Mesendoderm (in vitro differentiated cells): ENCODE measurements around the gene ROBO3.

Experiments
- DNase-seq: peaks from one replicate; pipeline ENCODE4 v3.0.0; 2013
- H2AK5ac ChIP-seq: 2 replicates; pipeline ENCODE4 v1.6.1; 2013; ENCODE audit warnings: low read length, inconsistent platforms
- H2BK120ac ChIP-seq: 2 replicates; pipeline ENCODE4 v1.6.1; 2013; ENCODE audit warnings: low read depth, mild to moderate bottlenecking, low read length, moderate library complexity, mixed read lengths
- H2BK15ac ChIP-seq: replicated peaks from 2 replicates; pipeline ENCODE4 v1.6.1; 2013; ENCODE audit warnings: low read depth, mild to moderate bottlenecking, moderate library complexity
- H2BK5ac ChIP-seq: 2 replicates; pipeline ENCODE4 v1.6.1; 2013; ENCODE audit warnings: low read length, inconsistent platforms
- H3K18ac ChIP-seq: 2 replicates; pipeline ENCODE4 v1.6.1; 2013; ENCODE audit warnings: mild to moderate bottlenecking, low read length, mixed read lengths
- H3K23ac ChIP-seq: one replicate; pipeline ENCODE4 v1.6.1; 2013; ENCODE audit warnings: low read length
- H3K27ac ChIP-seq: 2 replicates; pipeline ENCODE4 v1.5.1; 2013; ENCODE audit warnings: low read depth, mild to moderate bottlenecking, inconsistent platforms, low read length, moderate library complexity
- H3K27me3 ChIP-seq: 2 replicates; pipeline ENCODE4 v1.6.1; 2013; ENCODE audit warnings: low read length, control low read depth, mild to moderate bottlenecking, inconsistent platforms; ENCODE audit not compliant: insufficient read depth, poor library complexity
- H3K36me3 ChIP-seq: 2 replicates; pipeline ENCODE4 v1.6.1; 2013; ENCODE audit warnings: low read length, inconsistent platforms; ENCODE audit not compliant: control insufficient read depth, insufficient read depth
- H3K4ac ChIP-seq: one replicate; pipeline ENCODE4 v1.6.1; 2013; ENCODE audit warnings: low read depth, mild to moderate bottlenecking, low read length, moderate library complexity
- H3K4me1 ChIP-seq: 2 replicates; pipeline ENCODE4 v1.6.1; 2013; ENCODE audit warnings: low read depth, low read length, inconsistent platforms; ENCODE audit not compliant: control insufficient read depth
- H3K4me2 ChIP-seq: 2 replicates; pipeline ENCODE4 v1.6.1; 2013; ENCODE audit warnings: low read length
- H3K4me3 ChIP-seq: 2 replicates; pipeline ENCODE4 v1.5.1; 2013; ENCODE audit warnings: mild to moderate bottlenecking, low read length
- H3K56ac ChIP-seq: one replicate; pipeline ENCODE4 v1.6.1; 2013; ENCODE audit warnings: low read length
- H3K79me1 ChIP-seq: 2 replicates; pipeline ENCODE4 v1.6.1; 2013; ENCODE audit warnings: low read length, inconsistent platforms
- H3K79me2 ChIP-seq: 2 replicates; pipeline ENCODE4 v1.6.1; 2013; ENCODE audit warnings: mild to moderate bottlenecking, low read length; ENCODE audit not compliant: control insufficient read depth, insufficient read depth
- H3K9ac ChIP-seq: 2 replicates; pipeline ENCODE4 v1.6.1; 2013; ENCODE audit warnings: low read length, inconsistent platforms
- H4K5ac ChIP-seq: one replicate; pipeline ENCODE4 v1.6.1; 2013; ENCODE audit warnings: low read length
- H4K8ac ChIP-seq: one replicate; pipeline ENCODE4 v1.6.1; 2013; ENCODE audit warnings: low read depth, mild to moderate bottlenecking, control low read depth, low read length, moderate library complexity
- WGBS: extraction: QIAGEN DNeasy Blood & Tissue Kit; methylation state at CpG from one replicate; pipeline ENCODE4 v1.1.7; 2013; ENCODE audit warnings: low lambda C conversion rate, missing lambda C conversion rate; ENCODE audit not compliant: insufficient coverage; ENCODE audit errors: extremely low coverage; 5-methylcytosine and 5-hydroxymethylcytosine counted together

Gene ROBO3

GRCh38 chr11:124875943-124876817 lies 10.9 kb downstream of the ROBO3 start:
- H3K27ac ChIP-seq, result peak overlapping the region; percentile 55

GRCh38 chr11:124876818-124877630 lies 11.8 kb downstream of the ROBO3 start:
- peak overlapping the region; percentile 34 for H3K4me2 ChIP-seq

More at GRCh38 chr11:124875943-124876817, 10.9 kb downstream of the ROBO3 start:
- Histone ChIP-seq H4K5ac (no peak overlapping the region), H2BK5ac (no peak overlapping the region), H3K9ac (peak overlapping the region; percentile 76), H3K23ac (no peak overlapping the region), H2AK5ac (no peak overlapping the region), H3K56ac (peak overlapping the region; percentile 93), H3K79me1 (no peaks in the 10 kb centered on the region), H4K8ac (no peak overlapping the region), H2BK15ac (no peak overlapping the region), H3K79me2 (no peaks in the 10 kb centered on the region), H3K18ac (peak overlapping the region; percentile 60), H3K4ac (no peak overlapping the region), H3K4me1 (no peaks in the 10 kb centered on the region), H3K4me3 (peak overlapping the region; percentile 53), H2BK120ac (no peak overlapping the region), H3K27me3 (peaks cover 5% of the 10 kb centered on the region), H3K36me3 (no peaks in the 10 kb centered on the region), H3K4me2 (peak overlapping the region; percentile 73)
- DNase-seq, result peak; percentile 97
- WGBS, result no CpG with 5 or more reads among the region's 69 CpGs

GRCh38 chr11:124877631-124877909 lies 12.3 kb downstream of the ROBO3 start:
- H3K4me3 ChIP-seq, result no peak overlapping the region
- WGBS, result no CpG with 5 or more reads among the region's 10 CpGs

More at GRCh38 chr11:124876818-124877630, 11.8 kb downstream of the ROBO3 start:
- H3K4me3 ChIP-seq, result no peak overlapping the region
- H3K27ac ChIP-seq, result no peak overlapping the region
- H2AK5ac ChIP-seq, result no peak overlapping the region
- no peak overlapping the region for H3K23ac ChIP-seq
- H3K36me3 ChIP-seq, result no peaks in the 10 kb centered on the region
- H4K8ac ChIP-seq, result peak overlapping the region; percentile 77
- WGBS, result no CpG with 5 or more reads among the region's 30 CpGs
- no peak overlapping the region for H4K5ac ChIP-seq
- no peak overlapping the region for H2BK120ac ChIP-seq
- H3K79me2 ChIP-seq, result no peaks in the 10 kb centered on the region
- H3K4ac ChIP-seq, result no peak overlapping the region
- H3K27me3 ChIP-seq, result no peaks in the 10 kb centered on the region
- DNase-seq, result no peak
- H3K9ac ChIP-seq, result peak overlapping the region; percentile 25
- H3K4me1 ChIP-seq, result no peaks in the 10 kb centered on the region
- no peak overlapping the region for H2BK15ac ChIP-seq
- no peak overlapping the region for H3K18ac ChIP-seq
- peak overlapping the region; percentile 6 for H3K56ac ChIP-seq
- H3K79me1 ChIP-seq, result no peaks in the 10 kb centered on the region
- H2BK5ac ChIP-seq, result no peak overlapping the region

GRCh38 chr11:124877910-124878758 lies 12.9 kb downstream of the ROBO3 start:
- no peaks in the 10 kb centered on the region for H3K79me2 ChIP-seq
- no peaks in the 10 kb centered on the region for H3K27me3 ChIP-seq
- H3K18ac ChIP-seq, result no peak overlapping the region
- H3K4me3 ChIP-seq, result no peak overlapping the region
- H3K4me1 ChIP-seq, result no peaks in the 10 kb centered on the region
- H3K9ac ChIP-seq, result no peak overlapping the region
- no peaks in the 10 kb centered on the region for H3K79me1 ChIP-seq
- H4K5ac ChIP-seq, result no peak overlapping the region
- no peak overlapping the region for H2BK5ac ChIP-seq
- no peak overlapping the region for H3K4ac ChIP-seq
- no peak overlapping the region for H2BK15ac ChIP-seq
- no peak overlapping the region for H3K23ac ChIP-seq
- no peak overlapping the region for H2BK120ac ChIP-seq
- WGBS, result no CpG with 5 or more reads among the region's 17 CpGs
- H3K56ac ChIP-seq, result no peak overlapping the region
- H2AK5ac ChIP-seq, result no peak overlapping the region
- no peak overlapping the region for H3K4me2 ChIP-seq
- DNase-seq, result no peak
- H4K8ac ChIP-seq, result no peak overlapping the region
- no peaks in the 10 kb centered on the region for H3K36me3 ChIP-seq
- H3K27ac ChIP-seq, result no peak overlapping the region

More at GRCh38 chr11:124877631-124877909, 12.3 kb downstream of the ROBO3 start:
- Histone ChIP-seq H2AK5ac (no peak overlapping the region), H3K79me2 (no peaks in the 10 kb centered on the region), H3K4me2 (no peak overlapping the region), H3K18ac (no peak overlapping the region), H3K27ac (no peak overlapping the region), H3K79me1 (no peaks in the 10 kb centered on the region), H2BK5ac (no peak overlapping the region), H3K4me1 (no peaks in the 10 kb centered on the region), H3K4ac (no peak overlapping the region), H2BK15ac (no peak overlapping the region), H3K56ac (no peak overlapping the region), H3K27me3 (no peaks in the 10 kb centered on the region), H3K36me3 (no peaks in the 10 kb centered on the region), H4K8ac (no peak overlapping the region), H4K5ac (no peak overlapping the region), H3K9ac (no peak overlapping the region), H3K23ac (no peak overlapping the region), H2BK120ac (no peak overlapping the region)
- no peak for DNase-seq

GRCh38 chr11:124878759-124879492 lies 13.7 kb downstream of the ROBO3 start:
- Histone ChIP-seq H2BK120ac (no peak overlapping the region), H3K18ac (no peak overlapping the region), H2BK15ac (no peak overlapping the region), H3K23ac (no peak overlapping the region), H3K36me3 (no peaks in the 10 kb centered on the region), H2BK5ac (no peak overlapping the region), H4K5ac (no peak overlapping the region), H3K4me3 (no peak overlapping the region), H3K9ac (no peak overlapping the region), H3K27me3 (no peaks in the 10 kb centered on the region), H4K8ac (no peak overlapping the region), H3K79me1 (no peaks in the 10 kb centered on the region), H3K4ac (no peak overlapping the region), H3K56ac (no peak overlapping the region), H3K4me1 (no peaks in the 10 kb centered on the region), H3K27ac (no peak overlapping the region), H3K79me2 (no peaks in the 10 kb centered on the region), H2AK5ac (no peak overlapping the region), H3K4me2 (no peak overlapping the region)
- WGBS, result no CpG with 5 or more reads among the region's 11 CpGs
- DNase-seq, result no peak
